Measurements from ENCODE around the gene CADPS2. TPM values are rescaled to one million over a fixed set of nuclear protein-coding genes. Genes with fewer than 3 reads are reported as not detected.

The CADPS2 gene
- total RNA-seq, 2 experiments from 2014 or later = not detected

DNA sequence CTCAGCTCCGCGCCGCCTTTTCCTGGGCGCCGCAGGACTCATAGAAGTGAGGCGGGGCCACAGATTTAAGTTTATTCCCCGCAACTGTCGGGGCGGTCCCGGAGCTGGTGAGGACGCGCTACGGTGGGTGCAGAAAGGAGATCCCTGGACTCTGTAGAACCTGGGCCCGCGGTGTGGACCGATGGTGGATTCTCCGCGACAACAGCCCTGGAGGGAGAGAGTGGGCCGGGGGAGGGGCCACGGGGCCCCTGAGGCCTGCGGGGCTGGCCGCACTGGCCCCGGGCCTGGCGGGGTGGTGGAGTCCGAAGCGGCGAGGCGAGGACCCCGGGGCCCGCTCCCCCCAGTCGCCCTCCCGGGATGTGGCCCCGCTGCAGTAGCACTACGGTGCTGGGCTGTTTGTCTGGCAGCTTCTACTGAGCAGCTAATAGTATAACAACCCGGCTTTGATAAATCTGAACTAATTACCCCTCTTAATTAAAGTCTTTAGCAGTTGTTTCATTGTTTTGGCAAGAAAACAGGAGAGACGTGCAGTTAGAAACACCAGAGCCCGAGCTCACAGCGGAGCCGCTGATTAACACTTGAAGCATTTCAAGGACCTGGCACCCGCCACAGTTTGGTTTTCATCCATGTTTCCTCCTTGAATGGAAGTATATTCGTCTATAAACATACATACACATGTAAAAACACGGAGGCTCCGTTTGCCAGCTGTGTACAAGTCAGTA is 585.9 kb downstream of the CADPS2 start:
- POLR2A ChIA-PET = no interaction called here
- intact Hi-C loops (cut with micrococcal nuclease) = no loop called here
- no peaks in the 10 kb centered on the region for H3K4me1 Mint-ChIP-seq (ENCODE audit: low read depth)
- no peak overlapping the region for H3K27ac Mint-ChIP-seq
- no peak overlapping the region for H3K4me3 Mint-ChIP-seq
- CTCF ChIA-PET = interaction anchor here (0.6 to 0.7 kb wide), 2 partner anchors 9 to 10 kb away, joined by 3 read pairs; no protein-coding TSS in a partner anchor
- TF ChIP-seq, protein P1, sequence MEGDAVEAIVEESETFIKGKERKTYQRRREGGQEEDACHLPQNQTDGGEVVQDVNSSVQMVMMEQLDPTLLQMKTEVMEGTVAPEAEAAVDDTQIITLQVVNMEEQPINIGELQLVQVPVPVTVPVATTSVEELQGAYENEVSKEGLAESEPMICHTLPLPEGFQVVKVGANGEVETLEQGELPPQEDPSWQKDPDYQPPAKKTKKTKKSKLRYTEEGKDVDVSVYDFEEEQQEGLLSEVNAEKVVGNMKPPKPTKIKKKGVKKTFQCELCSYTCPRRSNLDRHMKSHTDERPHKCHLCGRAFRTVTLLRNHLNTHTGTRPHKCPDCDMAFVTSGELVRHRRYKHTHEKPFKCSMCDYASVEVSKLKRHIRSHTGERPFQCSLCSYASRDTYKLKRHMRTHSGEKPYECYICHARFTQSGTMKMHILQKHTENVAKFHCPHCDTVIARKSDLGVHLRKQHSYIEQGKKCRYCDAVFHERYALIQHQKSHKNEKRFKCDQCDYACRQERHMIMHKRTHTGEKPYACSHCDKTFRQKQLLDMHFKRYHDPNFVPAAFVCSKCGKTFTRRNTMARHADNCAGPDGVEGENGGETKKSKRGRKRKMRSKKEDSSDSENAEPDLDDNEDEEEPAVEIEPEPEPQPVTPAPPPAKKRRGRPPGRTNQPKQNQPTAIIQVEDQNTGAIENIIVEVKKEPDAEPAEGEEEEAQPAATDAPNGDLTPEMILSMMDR (IDR thresholded peaks at IDR 0.05) = no peak
- no peaks in the 10 kb centered on the region for H3K9me3 Mint-ChIP-seq
- H3K36me3 Mint-ChIP-seq (ENCODE audit: low read depth) = peaks cover 1% of the 10 kb centered on the region
- DNase-seq = no peak
- peaks cover 66% of the 10 kb centered on the region for H3K27me3 Mint-ChIP-seq
- no peak for ATAC-seq

DNA sequence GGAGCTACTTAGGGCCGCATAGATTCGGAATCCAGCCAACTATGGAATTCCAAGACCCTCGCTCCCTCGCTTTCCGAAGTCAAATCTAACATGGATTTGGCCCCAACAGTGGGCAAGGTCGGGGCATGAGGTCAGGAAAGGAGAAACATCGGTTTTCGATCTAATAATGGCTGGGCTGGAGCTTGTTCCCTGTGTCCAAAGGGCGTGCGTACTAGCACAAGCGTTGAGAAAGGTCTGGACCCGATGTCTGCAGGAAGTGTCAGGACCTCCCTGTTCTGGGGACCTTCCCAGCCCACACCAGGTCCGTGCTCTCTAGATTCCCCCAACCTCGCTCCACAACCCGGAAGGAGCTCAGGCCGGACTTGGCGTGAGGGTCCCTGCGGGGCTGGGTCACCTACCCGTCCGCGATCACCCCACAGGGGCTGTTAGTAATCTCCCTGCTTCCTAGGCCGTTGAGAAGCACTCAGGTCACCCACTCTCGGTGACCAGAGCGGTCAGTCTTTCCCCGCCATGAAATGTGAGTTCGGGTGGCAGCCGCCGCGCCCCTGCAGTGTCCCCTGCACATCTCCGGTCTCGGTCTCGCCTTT is 586.5 kb downstream of the CADPS2 start:
- peaks cover 62% of the 10 kb centered on the region for H3K27me3 Mint-ChIP-seq
- ChIA-PET CTCF (interaction anchor here (0.6 to 0.7 kb wide), 2 partner anchors 9 to 10 kb away, joined by 3 read pairs; no protein-coding TSS in a partner anchor), POLR2A (no interaction called here)
- no peak for ATAC-seq
- H3K27ac Mint-ChIP-seq = no peak overlapping the region
- no peak overlapping the region for H3K4me3 Mint-ChIP-seq
- TF ChIP-seq, protein P1 (IDR thresholded peaks at IDR 0.05) = no peak
- no peaks in the 10 kb centered on the region for H3K9me3 Mint-ChIP-seq
- DNase-seq = no peak
- H3K36me3 Mint-ChIP-seq (ENCODE audit: low read depth) = peaks cover 1% of the 10 kb centered on the region
- intact Hi-C loops (cut with micrococcal nuclease) = no loop called here
- no peaks in the 10 kb centered on the region for H3K4me1 Mint-ChIP-seq (ENCODE audit: low read depth)

GRCh38 chr7:122298618-122299017 is 587.6 kb downstream of the CADPS2 start:
- H3K4me1 Mint-ChIP-seq (ENCODE audit: low read depth) = no peaks in the 10 kb centered on the region
- H3K9me3 Mint-ChIP-seq = no peaks in the 10 kb centered on the region
- H3K27me3 Mint-ChIP-seq = peaks cover 51% of the 10 kb centered on the region
- H3K36me3 Mint-ChIP-seq (ENCODE audit: low read depth) = no peaks in the 10 kb centered on the region
- H3K27ac Mint-ChIP-seq = no peak overlapping the region
- ChIA-PET POLR2A (no interaction called here), CTCF (no interaction called here)
- no peak overlapping the region for H3K4me3 Mint-ChIP-seq
- DNase-seq = no peak
- TF ChIP-seq, protein P1 (IDR thresholded peaks at IDR 0.05) = no peak
- no peak for ATAC-seq
- intact Hi-C loops (cut with micrococcal nuclease) = no loop called here

DNA sequence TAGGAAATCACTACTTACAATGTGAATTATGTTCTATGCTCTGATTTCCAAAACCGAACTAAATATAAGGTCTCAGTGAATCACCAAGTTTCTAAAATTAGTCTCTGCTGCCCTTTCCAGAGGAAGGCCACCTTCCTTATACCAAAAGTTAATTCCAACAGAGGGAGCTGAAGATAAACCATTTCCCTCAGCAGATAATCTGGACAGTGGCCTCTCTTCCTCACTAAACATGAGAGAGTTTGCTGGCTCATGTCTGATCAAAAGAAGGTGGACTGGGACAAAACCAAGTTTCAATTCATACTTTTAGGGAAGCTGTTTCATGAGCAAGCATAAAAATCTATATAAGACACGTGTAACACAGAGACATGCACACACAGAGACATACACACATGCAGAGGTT is 588.1 kb downstream of the CADPS2 start:
- TF ChIP-seq, protein P1 (IDR thresholded peaks at IDR 0.05) = no peak
- H3K4me1 Mint-ChIP-seq (ENCODE audit: low read depth) = no peaks in the 10 kb centered on the region

GRCh38 chr7:122291189-122291588 is 595.1 kb downstream of the CADPS2 start:
- ChIA-PET POLR2A (no interaction called here), CTCF (interaction anchor here (1.1 kb wide), 1 partner anchor 9 kb away, joined by 3 read pairs; no protein-coding TSS in a partner anchor)
- H3K27ac Mint-ChIP-seq = no peak overlapping the region
- H3K4me3 Mint-ChIP-seq = no peak overlapping the region
- no peaks in the 10 kb centered on the region for H3K4me1 Mint-ChIP-seq (ENCODE audit: low read depth)
- intact Hi-C loops (cut with micrococcal nuclease) = no loop called here
- no peaks in the 10 kb centered on the region for H3K27me3 Mint-ChIP-seq
- TF ChIP-seq, protein P1 (IDR thresholded peaks at IDR 0.05) = no peak
- no peak for ATAC-seq
- peaks cover 5% of the 10 kb centered on the region for H3K9me3 Mint-ChIP-seq
- no peak for DNase-seq
- H3K36me3 Mint-ChIP-seq (ENCODE audit: low read depth) = no peaks in the 10 kb centered on the region

More for the DNA sequence above, 588.1 kb downstream of the CADPS2 start:
- no peak overlapping the region for H3K4me3 Mint-ChIP-seq
- ChIA-PET CTCF (no interaction called here), POLR2A (no interaction called here)
- no peak overlapping the region for H3K27ac Mint-ChIP-seq
- no peaks in the 10 kb centered on the region for H3K36me3 Mint-ChIP-seq (ENCODE audit: low read depth)
- H3K9me3 Mint-ChIP-seq = no peaks in the 10 kb centered on the region
- no peak for DNase-seq
- intact Hi-C loops (cut with micrococcal nuclease) = no loop called here
- ATAC-seq = no peak
- peaks cover 47% of the 10 kb centered on the region for H3K27me3 Mint-ChIP-seq

Data from activated CD8-positive, alpha-beta T cell treated with anti-CD3 and anti-CD28 coated beads for 36 hours (primary cell).